ENCODE data around the gene LDLRAD4.

- TF ChIP-seq CTCF (IDR thresholded peaks at IDR 0.05): no peak
- no peak for TF ChIP-seq POLR2A (IDR thresholded peaks at IDR 0.05)
- no peak for TF ChIP-seq POLR2AphosphoS5 (IDR thresholded peaks at IDR 0.05)
- no peak for TF ChIP-seq EP300 (IDR thresholded peaks at IDR 0.05)
Measured at GRCh38 chr18:13517369-13517768, 298.8 kb downstream of the LDLRAD4 start.

All from upper lobe of left lung (tissue), 4 donors.